Choroid plexus epithelial cell (primary cell): Measurements from ENCODE around the gene MYRF.

Experiments
- DNase-seq: peaks from one replicate; pipeline ENCODE4 v3.0.0-alpha.2; 2010; ENCODE audit warnings: low read depth
- H3K4me3 ChIP-seq: 2 replicates; pipeline ENCODE4 v1.5.1; 2011; ENCODE audit warnings: low read depth, mild to moderate bottlenecking, control low read depth, low read length, moderate library complexity
- CTCF ChIP-seq: conservative IDR thresholded peaks from 2 replicates; pipeline ENCODE4 v1.5.1; 2011; ENCODE audit warnings: low read depth, mild to moderate bottlenecking, control low read depth, inconsistent platforms, low read length, moderate library complexity

Gene MYRF

GRCh38 chr11:61778920-61779650 is 26.6 kb downstream of the MYRF start:
- no peak for TF ChIP-seq CTCF

GRCh38 chr11:61779666-61780525 is 27.5 kb downstream of the MYRF start:
- DNase-seq, result no peak
- no peak overlapping the region for H3K4me3 ChIP-seq
- TF ChIP-seq CTCF, result no peak

More at GRCh38 chr11:61778920-61779650, 26.6 kb downstream of the MYRF start:
- no peak overlapping the region for H3K4me3 ChIP-seq
- DNase-seq, result no peak

GRCh38 chr11:61780581-61781162 is 28.2 kb downstream of the MYRF start:
- no peak overlapping the region for H3K4me3 ChIP-seq
- DNase-seq, result no peak
- no peak for TF ChIP-seq CTCF

- DNase-seq, result no peak
- no peak overlapping the region for H3K4me3 ChIP-seq
- TF ChIP-seq CTCF, result no peak
These were observed 29.1 kb downstream of the MYRF start for GRCh38 chr11:61781585-61781984.

GRCh38 chr11:61782299-61782698 is 29.9 kb downstream of the MYRF start:
- no peak for TF ChIP-seq CTCF
- no peak for DNase-seq
- no peak overlapping the region for H3K4me3 ChIP-seq

- TF ChIP-seq CTCF, result no peak
- no peak overlapping the region for H3K4me3 ChIP-seq
- no peak for DNase-seq
These were observed 30.4 kb downstream of the MYRF start for GRCh38 chr11:61782841-61783240.
